GM12865 (cell line): ENCODE results near the gene TCEAL5.
"Not testable (repeated sequence)": the region's sequence is repeated elsewhere in the genome, so short reads cannot be mapped to it uniquely, and the experiment has no call there.

Source experiments
- DNase-seq: peaks from one replicate; pipeline ENCODE4 v3.0.0; 2010; ENCODE audit warnings: low read depth
- H3K4me3 ChIP-seq: 2 replicates; pipeline ENCODE4 v1.5.1; 2011; ENCODE audit warnings: mild to moderate bottlenecking, low read depth, low read length, control low read depth
- TF ChIP-seq, protein P1 (sequence below): IDR thresholded peaks from 2 replicates; pipeline ENCODE4 v1.5.1; 2011; ENCODE audit warnings: low read length, control low read depth, low read depth, inconsistent platforms; ENCODE audit not compliant: insufficient read depth; ENCODE audit errors: missing control alignments

Gene TCEAL5, protein sequence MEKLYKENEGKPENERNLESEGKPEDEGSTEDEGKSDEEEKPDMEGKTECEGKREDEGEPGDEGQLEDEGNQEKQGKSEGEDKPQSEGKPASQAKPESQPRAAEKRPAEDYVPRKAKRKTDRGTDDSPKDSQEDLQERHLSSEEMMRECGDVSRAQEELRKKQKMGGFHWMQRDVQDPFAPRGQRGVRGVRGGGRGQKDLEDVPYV

DNA sequence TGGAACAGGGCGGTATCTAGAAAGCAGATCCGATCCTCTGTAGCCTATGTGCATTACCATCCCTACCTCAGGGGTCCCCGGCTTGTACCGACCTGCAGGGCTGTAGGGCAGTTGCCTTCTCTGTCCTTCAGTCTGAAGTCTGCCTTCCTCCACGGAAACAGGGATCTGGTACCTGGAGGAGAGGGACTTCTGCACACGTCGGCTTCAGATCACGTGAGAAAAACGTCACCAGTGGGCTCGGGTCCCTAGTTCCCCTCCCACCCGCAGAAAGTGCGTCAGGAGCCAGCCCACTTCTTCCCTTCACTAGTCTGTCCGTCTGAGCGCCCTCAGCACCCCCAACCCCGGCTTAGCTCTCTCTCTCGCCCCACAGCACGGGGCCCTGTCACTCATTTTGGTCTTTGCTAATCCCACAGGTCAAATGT, at the start of gene TCEAL5:
TSS of gene TCEAL5 (minus strand) at position 170 of the 422 bp plus-strand sequence. CDS start 2,187 bp downstream, outside the sequence.
- TF ChIP-seq, protein P1, sequence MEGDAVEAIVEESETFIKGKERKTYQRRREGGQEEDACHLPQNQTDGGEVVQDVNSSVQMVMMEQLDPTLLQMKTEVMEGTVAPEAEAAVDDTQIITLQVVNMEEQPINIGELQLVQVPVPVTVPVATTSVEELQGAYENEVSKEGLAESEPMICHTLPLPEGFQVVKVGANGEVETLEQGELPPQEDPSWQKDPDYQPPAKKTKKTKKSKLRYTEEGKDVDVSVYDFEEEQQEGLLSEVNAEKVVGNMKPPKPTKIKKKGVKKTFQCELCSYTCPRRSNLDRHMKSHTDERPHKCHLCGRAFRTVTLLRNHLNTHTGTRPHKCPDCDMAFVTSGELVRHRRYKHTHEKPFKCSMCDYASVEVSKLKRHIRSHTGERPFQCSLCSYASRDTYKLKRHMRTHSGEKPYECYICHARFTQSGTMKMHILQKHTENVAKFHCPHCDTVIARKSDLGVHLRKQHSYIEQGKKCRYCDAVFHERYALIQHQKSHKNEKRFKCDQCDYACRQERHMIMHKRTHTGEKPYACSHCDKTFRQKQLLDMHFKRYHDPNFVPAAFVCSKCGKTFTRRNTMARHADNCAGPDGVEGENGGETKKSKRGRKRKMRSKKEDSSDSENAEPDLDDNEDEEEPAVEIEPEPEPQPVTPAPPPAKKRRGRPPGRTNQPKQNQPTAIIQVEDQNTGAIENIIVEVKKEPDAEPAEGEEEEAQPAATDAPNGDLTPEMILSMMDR, result no peak
- no peak for DNase-seq
- no peak within 1 kb of the TSS for H3K4me3 ChIP-seq

DNA sequence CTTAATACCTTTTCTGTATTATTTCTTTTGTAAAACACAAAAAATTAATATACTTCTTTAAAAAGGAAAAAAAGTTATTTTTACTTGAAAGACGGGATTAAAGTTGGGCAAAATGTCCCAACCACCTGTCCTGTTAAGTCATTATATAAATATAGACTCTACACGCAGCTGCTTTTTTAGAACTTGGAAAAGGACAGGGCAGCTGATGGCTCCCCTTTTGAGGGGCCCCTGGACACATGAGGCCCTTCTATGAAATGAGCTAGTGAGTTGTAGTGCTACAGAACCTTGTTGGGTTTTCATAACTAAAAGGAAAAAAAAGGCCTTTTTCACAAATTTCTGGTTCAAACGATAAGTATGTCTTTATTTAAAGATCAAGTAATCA, 34.8 kb upstream of the TCEAL5 start:
- no peak for DNase-seq
- no peak overlapping the region for H3K4me3 ChIP-seq
- TF ChIP-seq, protein P1, result no peak

DNA sequence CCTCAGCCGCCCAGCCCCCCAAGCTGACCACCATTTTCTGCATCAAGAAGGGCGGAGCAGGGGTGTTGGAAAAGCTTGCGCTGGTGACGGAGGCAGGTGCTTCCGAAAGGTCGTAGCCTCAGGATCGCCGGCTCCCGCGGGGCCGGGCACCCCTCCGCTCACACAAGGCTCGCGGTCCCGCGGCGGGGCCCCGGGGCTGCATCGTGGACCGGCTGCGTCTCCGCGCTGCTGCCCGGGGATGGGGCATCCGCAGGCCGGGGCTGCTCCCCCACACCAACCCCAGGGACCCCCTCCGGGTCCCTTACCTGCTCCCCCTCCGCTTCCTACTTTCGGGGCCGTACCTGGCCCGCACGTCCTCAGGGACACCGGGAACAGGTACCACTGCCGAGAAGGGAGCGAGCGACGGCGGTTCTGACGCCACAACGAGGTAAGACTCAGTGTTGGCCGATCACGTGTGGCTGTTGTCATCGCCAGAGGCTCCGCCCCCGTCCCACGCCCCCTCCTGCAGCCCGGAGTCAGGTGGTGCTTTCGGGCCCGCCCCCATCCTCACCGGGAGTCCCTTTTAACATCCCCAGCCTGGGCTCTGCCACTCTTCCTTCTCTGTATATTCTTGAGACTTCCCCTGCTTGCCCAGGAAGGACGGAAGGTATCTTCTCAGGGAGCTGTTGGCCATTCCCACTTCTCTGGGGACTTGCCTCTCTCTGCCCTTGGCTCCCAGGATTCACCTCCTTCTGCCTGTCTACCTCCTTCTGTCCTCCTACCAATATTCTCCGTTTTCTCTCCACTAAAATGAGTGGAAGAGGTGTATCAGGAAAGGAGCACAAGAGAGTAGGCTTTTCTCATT, 34.2 kb upstream of the TCEAL5 start, which contains the start of gene BEX2:
TSS of gene BEX2 (minus strand) at position 436 of the 844 bp plus-strand sequence. CDS start 1,014 bp downstream, outside the sequence.
- TF ChIP-seq, protein P1, result no peak
- DNase-seq, result peak; percentile 56
- peak within 1 kb of the TSS; percentile 41 for H3K4me3 ChIP-seq

DNA sequence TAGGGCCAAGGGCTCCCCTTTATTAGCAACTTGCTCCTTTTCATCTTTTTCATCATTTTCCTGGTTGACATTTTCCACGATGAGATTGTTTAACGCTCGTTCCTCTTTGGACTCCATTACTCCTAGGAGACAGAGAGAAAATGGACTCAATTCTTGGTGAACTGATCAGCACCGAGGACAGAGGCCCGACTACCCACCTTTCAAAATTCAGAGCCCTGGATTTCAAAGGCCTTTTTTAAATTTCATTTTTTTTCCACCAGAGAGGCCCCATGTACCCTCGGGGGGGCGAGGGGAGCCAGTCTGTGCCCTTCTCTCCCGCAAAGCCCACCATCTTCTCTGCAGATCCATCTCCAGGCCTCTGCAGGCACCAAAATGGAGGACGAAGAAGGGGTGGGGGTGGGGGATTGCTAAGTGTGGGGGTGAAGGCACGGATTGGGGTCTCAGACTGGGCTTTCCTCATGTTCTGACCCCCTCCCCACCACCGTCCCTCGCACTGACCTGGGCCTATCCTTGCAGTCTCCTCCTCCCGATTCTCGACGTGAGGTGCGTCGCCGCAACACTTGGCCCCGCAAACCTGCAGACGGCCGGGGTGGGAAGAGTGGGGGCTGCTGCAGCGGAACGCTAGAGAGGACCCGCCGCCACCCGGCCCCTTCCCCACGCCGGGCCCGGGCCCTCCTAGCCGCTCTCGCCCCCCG, 33.5 kb upstream of the TCEAL5 start:
- no peak overlapping the region; the same call in 1 of the 2 replicates for H3K4me3 ChIP-seq

DNA sequence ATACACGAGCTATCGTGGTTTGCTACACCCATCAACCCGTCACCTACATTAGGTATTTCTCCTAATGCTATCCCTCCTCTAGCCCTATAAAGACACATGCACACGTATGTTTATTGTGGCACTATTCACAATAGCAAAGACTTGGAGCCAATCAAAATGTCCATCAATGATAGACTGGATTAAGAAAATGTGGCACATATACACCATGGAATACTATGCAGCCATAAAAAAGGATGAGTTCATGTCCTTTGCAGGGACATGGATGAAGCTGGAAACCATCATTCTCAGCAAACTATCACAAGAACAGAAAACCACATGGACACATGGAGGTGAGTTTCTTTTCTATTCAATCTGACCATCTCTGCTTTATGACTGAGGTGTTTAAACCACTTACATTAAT, 29.1 kb upstream of the TCEAL5 start:
- not testable (repeated sequence) for H3K4me3 ChIP-seq, DNase-seq

More for the DNA sequence above, 33.5 kb upstream of the TCEAL5 start:
- DNase-seq, result no peak
- TF ChIP-seq, protein P1, result no peak

DNA sequence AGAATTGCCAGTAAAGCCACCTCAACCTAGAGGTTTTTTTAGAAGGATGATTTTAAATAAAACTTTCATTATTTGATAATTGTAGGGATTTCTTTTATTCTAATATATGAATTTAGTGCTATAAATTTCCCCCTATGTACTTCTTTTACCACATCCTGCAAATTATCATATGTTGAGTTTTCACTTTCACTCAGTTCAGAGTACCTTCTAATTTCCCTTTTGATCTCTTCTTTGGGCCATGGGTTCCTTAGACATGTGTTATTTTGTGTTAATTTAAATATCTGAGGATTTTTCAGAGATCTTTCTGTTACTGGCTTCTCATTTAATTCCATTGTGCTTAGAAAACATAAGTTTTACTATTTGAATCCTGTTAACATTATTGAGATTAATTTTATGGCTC, 28.2 kb upstream of the TCEAL5 start:
- DNase-seq, result no peak
- TF ChIP-seq, protein P1, result no peak
- no peak overlapping the region for H3K4me3 ChIP-seq

DNA sequence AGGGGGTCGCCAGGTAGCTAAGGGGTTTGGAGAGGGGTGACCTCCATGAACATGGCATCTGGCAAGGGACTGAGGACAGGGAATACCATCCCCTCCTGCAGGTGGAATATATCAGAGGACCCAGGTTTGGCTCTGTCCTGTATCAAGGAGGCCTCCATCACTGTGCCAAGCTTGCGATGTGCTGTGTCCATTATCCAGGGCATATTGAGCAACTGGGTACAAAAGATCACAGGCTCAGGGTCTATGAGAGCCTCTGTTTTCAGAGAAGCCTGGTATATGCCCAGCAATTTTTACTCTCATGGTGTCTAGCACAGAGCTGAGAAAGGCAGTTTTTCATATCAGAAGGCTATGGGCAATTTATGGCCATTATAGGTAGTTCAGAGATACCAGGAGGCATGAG, 16.6 kb upstream of the TCEAL5 start:
- DNase-seq, result no peak
- TF ChIP-seq, protein P1, result no peak
- H3K4me3 ChIP-seq, result no peak overlapping the region
